K562 (cell line): Measurements from ENCODE around the gene FAM193A. TPM values are rescaled to one million over a fixed set of nuclear protein-coding genes. Genes with fewer than 3 reads are reported as not detected.

ENCODE experiments used
- ATAC-seq: fragments of 200-7000 bp; cut with Tn5 transposase; 3 replicates; pipeline ENCODE4 v1.9.1; 2020; ENCODE audit warnings: moderate library complexity
- BruUV-seq: library from RNA; stranded (reverse); fragments of 400-500 nt; replicated peaks from 2 replicates; lab custom pipeline; 2021; lab: Mats Ljungman, UMichigan
- CTCF ChIA-PET: fragments of 300-600 bp; formaldehyde crosslinking; extraction: SDS; loops from one replicate; lab custom pipeline; 2021; ENCODE audit warnings: low intra/inter-chr PET ratio; lab: Yijun Ruan, JAX
- POLR2A ChIA-PET: fragments of 300-600, 350-650 bp; sonication (Branson Sonifier 250); formaldehyde crosslinking; extraction: SDS; loops from one replicate; lab custom pipeline; 2021; ENCODE audit warnings: antibody characterized with exemption, inconsistent platforms; lab: Yijun Ruan, JAX
- DNase-seq, 4 experiments: peaks; one replicate each; pipeline versions ENCODE4 v3.0.0 to v3.0.0-alpha.2; 2011 to 2018; ENCODE audit warnings: low spot score in 3 of 4, mixed read lengths in 3 of 4; ENCODE audit errors: extremely low read depth in 1 of 4
- FAIRE-seq: peaks from 2 replicates; lab custom pipeline; 2011; peaks lifted over from hg19 to GRCh38; lab: Jason Lieb, UNC
- H2AFZ ChIP-seq: 2 replicates; pipeline ENCODE4 v1.6.0; 2011; ENCODE audit warnings: low read depth, low read length, control low read depth, inconsistent platforms
- H3K27ac ChIP-seq: fragments of 200-600 bp; 3 replicates; pipeline ENCODE4 v1.8.0; 2011; ENCODE audit warnings: low read depth, mild to moderate bottlenecking, control low read depth, inconsistent platforms, low read length, moderate library complexity, mixed read lengths; ENCODE audit errors: extremely low read depth
- H3K27me3 ChIP-seq, 2 experiments: fragments of 300-600 bp in 1 of 2; 2 replicates in 1 of 2; 3 replicates in 1 of 2; pipeline versions ENCODE4 v1.6.0 to v1.8.0; 2011; ENCODE audit warnings: inconsistent platforms in 2 of 2, low read length in 2 of 2, mild to moderate bottlenecking in 1 of 2, mixed read lengths in 1 of 2, moderate library complexity in 1 of 2; ENCODE audit not compliant: control insufficient read depth in 2 of 2, insufficient read depth in 2 of 2
- H3K36me3 ChIP-seq: fragments of 300-600 bp; 3 replicates; pipeline ENCODE4 v1.8.0; 2011; ENCODE audit warnings: mild to moderate bottlenecking, low read length, inconsistent platforms; ENCODE audit not compliant: control insufficient read depth, insufficient read depth
- H3K4me1 ChIP-seq, 2 experiments: fragments of 200-600 bp in 1 of 2; replicated peaks in 1 of 2; 2 replicates in 1 of 2; 3 replicates in 1 of 2; pipeline versions ENCODE4 v1.5.1 to v1.8.0; 2011; ENCODE audit warnings: inconsistent platforms in 2 of 2, low read length in 2 of 2, mild to moderate bottlenecking in 1 of 2, mixed read lengths in 1 of 2, moderate library complexity in 1 of 2; ENCODE audit not compliant: control insufficient read depth in 2 of 2, insufficient read depth in 2 of 2
- H3K4me2 ChIP-seq: 2 replicates; pipeline ENCODE4 v1.6.1; 2011; ENCODE audit warnings: low read length, control low read depth, inconsistent platforms, mixed read lengths; ENCODE audit not compliant: insufficient read depth
- H3K4me3 ChIP-seq: fragments of 200-600 bp; sonication (generic), shearing (Covaris generic); 2 replicates; pipeline ENCODE4 v1.5.1; 2016; ENCODE audit warnings: control low read depth, inconsistent platforms
- H3K79me2 ChIP-seq: fragments of 200-600 bp; 3 replicates; pipeline ENCODE4 v1.8.0; 2011; ENCODE audit warnings: low read length, inconsistent platforms; ENCODE audit not compliant: control insufficient read depth, insufficient read depth
- H3K9ac ChIP-seq, 2 experiments: 2 replicates each; pipeline versions ENCODE4 v1.6.0 to v1.6.1; 2011; ENCODE audit warnings: low read depth in 2 of 2, low read length in 2 of 2, control low read depth in 1 of 2, inconsistent platforms in 1 of 2, mild to moderate bottlenecking in 1 of 2, mixed read lengths in 1 of 2; ENCODE audit not compliant: insufficient read depth in 1 of 2
- H3K9me1 ChIP-seq: one replicate; pipeline ENCODE4 v1.6.0; 2011; ENCODE audit warnings: inconsistent platforms, mild to moderate bottlenecking, low read length, moderate library complexity; ENCODE audit not compliant: control insufficient read depth, insufficient read depth
- H3K9me3 ChIP-seq: replicated peaks from 2 replicates; pipeline ENCODE4 v1.5.1; 2011; ENCODE audit warnings: low read depth, low read length, inconsistent platforms; ENCODE audit not compliant: control insufficient read depth, insufficient read depth
- H4K20me1 ChIP-seq: replicated peaks from 2 replicates; pipeline ENCODE4 v1.6.1; 2011; ENCODE audit warnings: low read length, inconsistent platforms, mixed read lengths; ENCODE audit not compliant: control insufficient read depth, insufficient read depth
- ARHGAP35 ChIP-seq: fragments of 450-650 bp; IDR thresholded peaks from 2 replicates; pipeline ENCODE4 v1.6.1; 2018; ENCODE audit not compliant: partially characterized antibody
- BHLHE40 ChIP-seq: IDR thresholded peaks from 2 replicates; pipeline ENCODE4 v1.6.1; 2011; ENCODE audit warnings: low read length, improper control_type of control experiment
- CGGBP1 ChIP-seq: fragments of 250-450 bp; sonication (Bioruptor Pico); IDR thresholded peaks from 2 replicates; pipeline ENCODE4 v1.9.0; 2021; ENCODE audit warnings: mild to moderate bottlenecking
- DPF2 ChIP-seq: fragments of 450-650 bp; IDR thresholded peaks from 2 replicates; pipeline ENCODE4 v1.6.1; 2016
- ERF ChIP-seq: fragments of 450-650 bp; formaldehyde crosslinking; IDR thresholded peaks from 2 replicates; pipeline ENCODE4 v1.4.0; 2020; ENCODE audit warnings: mild to moderate bottlenecking, mixed read lengths
- EWSR1 ChIP-seq: fragments of 450-650 bp; IDR thresholded peaks from 2 replicates; pipeline ENCODE4 v1.6.1; 2018; ENCODE audit warnings: borderline replicate concordance, mild to moderate bottlenecking, low read depth, moderate library complexity; ENCODE audit not compliant: partially characterized antibody
- HDAC6 ChIP-seq: IDR thresholded peaks from 2 replicates; pipeline ENCODE4 v1.6.1; 2012; ENCODE audit warnings: low read depth, mild to moderate bottlenecking, control low read depth, inconsistent platforms, low read length, moderate library complexity
- NCOA2 ChIP-seq, 2 experiments: fragments of 450-650 bp; IDR thresholded peaks; 2 replicates each; pipeline ENCODE4 v1.6.1; 2018; ENCODE audit warnings: mild to moderate bottlenecking in 2 of 2, moderate library complexity in 1 of 2; ENCODE audit not compliant: partially characterized antibody in 2 of 2
- PRPF4 ChIP-seq: fragments of 200-400 bp; formaldehyde crosslinking; IDR thresholded peaks from one replicate; pipeline ENCODE4 v1.6.1; 2017; ENCODE audit warnings: low read length, low read depth, mild to moderate bottlenecking; ENCODE audit not compliant: insufficient read depth, poor library complexity, severe bottlenecking
- RFX1 ChIP-seq: fragments of 450-650 bp; IDR thresholded peaks from 2 replicates; pipeline ENCODE4 v1.6.1; 2016; ENCODE audit warnings: mild to moderate bottlenecking, moderate library complexity
- SMARCB1 ChIP-seq: IDR thresholded peaks from 2 replicates; pipeline ENCODE4 v1.6.1; 2011; ENCODE audit warnings: improper control_type of control experiment, low read depth; ENCODE audit not compliant: insufficient read length
- SNIP1 ChIP-seq: fragments of 450-650 bp; IDR thresholded peaks from 2 replicates; pipeline ENCODE4 v1.7.1; 2017; ENCODE audit warnings: low read depth, mild to moderate bottlenecking
- SRSF7 ChIP-seq: fragments of 200-400 bp; formaldehyde crosslinking; optimal IDR thresholded peaks from 2 replicates; pipeline ENCODE3; 2017; ENCODE audit warnings: mild to moderate bottlenecking, low read depth, low read length
- TCF7 ChIP-seq: sonication (generic); IDR thresholded peaks from 2 replicates; pipeline ENCODE4 v1.6.1; 2016; ENCODE audit warnings: antibody characterized with exemption, borderline replicate concordance
- ZBTB1 ChIP-seq: sonication (generic); formaldehyde crosslinking; IDR thresholded peaks from 2 replicates; pipeline ENCODE4 v1.8.1; 2023; ENCODE audit warnings: missing genetic modification reagents, low read depth, mild to moderate bottlenecking, borderline replicate concordance
- ZNF76 ChIP-seq: fragments of 250-450 bp; sonication (Bioruptor Pico); IDR thresholded peaks from 2 replicates; pipeline ENCODE4 v1.4.0; 2020; ENCODE audit warnings: mild to moderate bottlenecking, moderate library complexity, borderline replicate concordance
- WGBS: fragments of 100-300 bp; shearing (Covaris generic); methylation state at CpG from one replicate; pipeline ENCODE4 v1.1.6; 2016; ENCODE audit warnings: low coverage, mixed read lengths; ENCODE audit not compliant: insufficient coverage; ENCODE audit errors: missing lambda C conversion rate; 5-methylcytosine and 5-hydroxymethylcytosine counted together
- in situ Hi-C: fragments of 300-500 bp; cut with MboI; formaldehyde crosslinking; loops from 4 replicates; pipeline ENCODE4 v1.15.0; 2018; ENCODE audit warnings: inconsistent platforms, mixed read lengths
- intact Hi-C: fragments of 100-400 bp; cut with micrococcal nuclease; formaldehyde crosslinking; loops from 2 replicates; pipeline ENCODE4 v1.14.2; 2022
- polyA plus RNA-seq, 8 experiments: library from polyadenylated mRNA; depleted of rRNA in 4 of 8; stranded (reverse) in 5 of 8; unstranded in 3 of 8; fragments of >200 nt; fragmentation: Nextera tagmentation in 2 of 8; fragmentation: Illumina TruSeq in 1 of 8; extraction: Ambion mirVana in 2 of 8; extraction: Trizol in 1 of 8; gene quantifications; 2 replicates each; pipeline versions ENCODE4 v1.2.1 to v1.2.3, GENCODE V29; 2011 to 2014; ENCODE audit warnings: inconsistent platforms in 1 of 8, missing spikeins in 1 of 8
- total RNA-seq, 7 experiments: library from RNA; depleted of rRNA in 6 of 7; stranded (reverse); fragments of >200 nt in 6 of 7; fragmentation: Illumina TruSeq in 2 of 7; extraction: Trizol in 2 of 7; gene quantifications; 2 replicates each; pipeline versions ENCODE4 v1.2.1 to v1.2.3, GENCODE V29; 2011 to 2021; ENCODE audit warnings: low replicate concordance in 1 of 7

The FAM193A gene
- total and polyA plus RNA-seq, 9 of the 15 experiments (the other 6 are each of a cell fraction or from before 2014, with no cell fraction given): 0.46 to 24.6 (median 9.6) TPM

GRCh38 chr4:2587213-2587823, 50.9 kb downstream of the FAM193A start:
- Histone ChIP-seq H3K9ac (peak overlapping the region in 1 of 2 experiments; percentile 4; a peak in 1 of 4 replicates), H4K20me1 (peaks cover 53% of the 10 kb centered on the region), H3K4me2 (no peak overlapping the region), H3K36me3 (no peaks in the 10 kb centered on the region)
- POLR2A ChIA-PET: interaction anchor here (0.6 to 1.4 kb wide), 2 partner anchors 12 to 18 kb away, joined by 4 read pairs; no protein-coding TSS in a partner anchor
- no peak for ATAC-seq
- TF ChIP-seq TCF7 (no peak), ERF (CRISPR knock-in tag) (no peak), ZNF76 (CRISPR knock-in tag) (no peak), BHLHE40 (peak; percentile 84)
- TF ChIP-seq, all 486 proteins: peak for 1
- Histone ChIP-seq H3K4me1 (peaks cover 10 to 17% of the 10 kb centered on the region in 2 experiments; a peak in 3 of 5 replicates), H3K27ac (no peak overlapping the region), H3K9me1 (peaks cover 5% of the 10 kb centered on the region), H3K9me3 (no peaks in the 10 kb centered on the region), H2AFZ (no peak overlapping the region), H3K27me3 (no peaks in the 10 kb centered on the region), H3K79me2 (peaks cover 93% of the 10 kb centered on the region), H3K4me3 (no peak overlapping the region)
- CTCF ChIA-PET: no interaction called here
- in situ Hi-C loops (no loop called here), intact Hi-C loops (no loop called here)
- BruUV-seq: no TSS peak
- 41% methylated on average over 8 of the region's 8 CpGs for WGBS
- DNase-seq (no peak), FAIRE-seq (no peak)

GRCh38 chr4:2588259-2588658, 51.8 kb downstream of the FAM193A start:
- Histone ChIP-seq H3K36me3 (no peaks in the 10 kb centered on the region; the same call in 2 of the 3 replicates), H4K20me1 (peaks cover 59% of the 10 kb centered on the region), H3K9ac (no peak overlapping the region; a peak in 1 of 4 replicates), H3K79me2 (peaks cover 93% of the 10 kb centered on the region), H3K4me3 (no peak overlapping the region), H2AFZ (no peak overlapping the region), H3K27me3 (no peaks in the 10 kb centered on the region), H3K27ac (no peak overlapping the region), H3K9me1 (peaks cover 9% of the 10 kb centered on the region), H3K4me1 (peaks cover 18 to 19% of the 10 kb centered on the region in 2 experiments; a peak in 3 of 5 replicates), H3K4me2 (no peak overlapping the region), H3K9me3 (no peaks in the 10 kb centered on the region)
- DNase-seq (no peak), FAIRE-seq (no peak), ATAC-seq (no peak)
- BruUV-seq: no TSS peak
- WGBS: 54% methylated on average over 3 of the region's 3 CpGs
- ChIA-PET POLR2A (interaction anchor here (0.6 to 1.4 kb wide), 3 partner anchors 11 to 19 kb away, joined by 3 to 4 read pairs (median 4); no protein-coding TSS in a partner anchor), CTCF (no interaction called here)
- in situ Hi-C loops (no loop called here), intact Hi-C loops (no loop called here)
- TF ChIP-seq PRPF4 (no peak), NCOA2 (IDR thresholded peaks at IDR 0.05; ENCODE audit: partially characterized antibody in 2 of 2) (no peak), DPF2 (no peak), SRSF7 (no peak), EWSR1 (no peak), ARHGAP35 (no peak), ZBTB1 (CRISPR knock-in tag) (no peak), CGGBP1 (CRISPR knock-in tag) (no peak), SNIP1 (no peak), SMARCB1 (no peak), HDAC6 (no peak), RFX1 (no peak)
